Measurements from ENCODE around the gene OGG1. TPM values are rescaled to one million over a fixed set of nuclear protein-coding genes. Genes with fewer than 3 reads are reported as not detected.
A peak's percentile ranks its signal among the peaks of the same experiment; 100 is the strongest.

The OGG1 gene
- 32.2 and 35.0 TPM in 2 replicates for total RNA-seq (2014; rRNA removed; shearing (Covaris generic))

DNA sequence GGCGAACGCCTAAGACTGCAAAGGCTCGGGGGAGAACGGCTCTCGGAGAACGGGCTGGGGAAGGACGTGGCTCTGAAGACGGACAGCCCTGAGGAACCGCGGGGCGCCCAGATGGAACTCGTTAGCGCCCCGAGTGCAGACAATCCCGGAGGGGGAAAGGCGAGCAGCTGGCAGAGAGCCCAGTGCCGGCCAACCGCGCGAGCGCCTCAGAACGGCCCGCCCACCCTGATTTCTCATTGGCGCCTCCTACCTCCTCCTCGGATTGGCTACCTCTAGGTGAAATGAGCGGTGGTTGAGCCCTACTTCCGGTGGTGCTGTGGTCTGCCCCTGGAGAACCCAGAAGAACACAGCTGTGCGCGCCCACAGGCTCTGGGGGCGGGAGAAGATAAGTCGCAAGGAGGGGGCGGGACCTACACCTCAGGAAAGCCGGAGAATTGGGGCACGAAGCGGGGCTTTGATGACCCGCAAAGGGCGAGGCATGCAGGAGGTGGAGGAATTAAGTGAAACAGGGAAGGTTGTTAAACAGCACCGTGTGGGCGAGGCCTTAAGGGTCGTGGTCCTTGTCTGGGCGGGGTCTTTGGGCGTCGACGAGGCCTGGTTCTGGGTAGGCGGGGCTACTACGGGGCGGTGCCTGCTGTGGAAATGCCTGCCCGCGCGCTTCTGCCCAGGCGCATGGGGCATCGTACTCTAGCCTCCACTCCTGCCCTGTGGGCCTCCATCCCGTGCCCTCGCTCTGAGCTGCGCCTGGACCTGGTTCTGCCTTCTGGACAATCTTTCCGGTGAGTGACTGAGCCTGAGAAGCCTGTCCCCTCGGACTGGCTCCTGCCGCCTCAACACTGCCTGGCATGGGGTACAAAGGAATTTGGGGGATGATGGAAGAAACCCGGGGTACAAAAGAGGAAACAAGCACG is at the start of gene OGG1:
Gene OGG1, plus strand, starts transcription at position 308 of the 911 bp plus-strand sequence. Its CDS starts 335 bp downstream, at position 643.
- Histone ChIP-seq H3K9me3 (replicated peaks) (no peaks in the 10 kb centered on the region), H3K27ac (peak within 1 kb of the TSS; percentile 78), H3K4me1 (no peaks in the 10 kb centered on the region), H3K4me3 (peak within 1 kb of the TSS; percentile 66), H3K27me3 (no peaks in the 10 kb centered on the region), H3K36me3 (peaks cover 23% of the 10 kb centered on the region)
- DNase-seq: peak; percentile 98 to 99

DNA sequence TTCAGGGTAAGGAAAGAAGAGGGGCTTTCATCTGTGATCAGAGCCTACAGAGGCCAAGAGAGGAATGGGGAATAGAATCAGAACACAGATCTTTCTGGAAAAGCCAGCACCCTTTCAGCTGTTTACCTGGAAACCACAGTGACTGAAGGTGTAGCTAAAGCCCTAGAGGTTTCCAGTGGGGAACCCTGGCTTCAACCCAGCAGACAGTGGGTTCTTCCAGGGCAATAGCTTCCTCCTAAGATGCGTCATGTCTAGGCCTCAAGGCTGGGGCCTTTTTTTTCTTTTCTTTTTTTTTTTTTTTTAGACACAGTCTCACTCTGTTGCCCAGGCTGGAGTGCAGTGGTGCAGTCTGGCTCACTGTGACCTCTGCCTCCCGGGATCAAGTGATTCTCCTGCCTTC is 49.2 kb upstream of the OGG1 start:
- H3K36me3 ChIP-seq: no peaks in the 10 kb centered on the region
- DNase-seq: no peak
- no peak overlapping the region for H3K4me3 ChIP-seq
- no peaks in the 10 kb centered on the region for H3K27me3 ChIP-seq
- no peaks in the 10 kb centered on the region for H3K9me3 ChIP-seq (replicated peaks)
- H3K27ac ChIP-seq: no peak overlapping the region
- H3K4me1 ChIP-seq: peaks cover 4% of the 10 kb centered on the region

DNA sequence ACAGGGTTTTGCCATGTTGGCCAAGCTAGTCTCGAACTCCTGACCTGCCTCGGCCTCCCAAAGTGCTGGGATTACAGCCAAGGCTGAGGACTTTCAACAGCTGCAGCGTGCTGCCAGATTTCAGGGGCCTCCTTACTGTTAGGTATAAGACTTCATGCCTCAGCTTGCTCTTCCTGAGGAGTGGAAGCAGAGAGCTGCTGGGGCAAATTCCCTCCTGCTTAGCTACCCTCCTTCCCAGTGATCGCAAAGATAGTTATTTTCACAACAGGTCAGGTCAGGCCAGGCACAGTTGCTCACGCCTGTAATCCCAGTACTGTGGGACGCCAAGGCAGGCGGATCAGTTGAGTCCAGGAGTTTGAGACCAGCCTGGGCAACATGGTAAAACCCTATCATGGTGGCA is 48.7 kb upstream of the OGG1 start:
- Histone ChIP-seq H3K27me3 (no peaks in the 10 kb centered on the region), H3K36me3 (no peaks in the 10 kb centered on the region), H3K4me3 (no peak overlapping the region), H3K27ac (no peak overlapping the region), H3K9me3 (replicated peaks) (no peaks in the 10 kb centered on the region), H3K4me1 (no peaks in the 10 kb centered on the region)
- DNase-seq: peak in 1 of 2 experiments; percentile 16

DNA sequence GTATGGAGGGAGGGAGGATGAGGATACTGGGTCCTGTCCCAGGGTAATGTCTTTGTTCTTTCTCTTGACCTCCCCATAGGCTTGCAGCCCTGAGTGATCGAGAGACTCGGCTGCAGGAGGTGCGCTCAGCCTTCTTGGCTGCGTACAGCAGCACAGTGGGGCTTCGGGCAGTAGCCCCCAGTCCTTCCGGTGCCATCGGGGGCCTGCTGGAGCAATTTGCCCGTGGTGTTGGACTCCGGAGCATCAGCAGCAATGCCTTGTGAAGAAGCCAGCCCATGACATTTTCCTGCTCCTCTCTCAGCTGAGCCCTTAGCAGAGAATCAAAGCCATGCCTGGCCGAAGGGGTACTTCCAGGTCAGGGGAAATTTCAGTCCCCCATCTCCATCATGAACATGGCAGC is 48.0 kb upstream of the OGG1 start:
- Histone ChIP-seq H3K9me3 (replicated peaks) (no peaks in the 10 kb centered on the region), H3K27me3 (no peaks in the 10 kb centered on the region), H3K36me3 (no peaks in the 10 kb centered on the region), H3K27ac (no peak overlapping the region), H3K4me3 (no peak overlapping the region), H3K4me1 (no peaks in the 10 kb centered on the region)
- DNase-seq: no peak

DNA sequence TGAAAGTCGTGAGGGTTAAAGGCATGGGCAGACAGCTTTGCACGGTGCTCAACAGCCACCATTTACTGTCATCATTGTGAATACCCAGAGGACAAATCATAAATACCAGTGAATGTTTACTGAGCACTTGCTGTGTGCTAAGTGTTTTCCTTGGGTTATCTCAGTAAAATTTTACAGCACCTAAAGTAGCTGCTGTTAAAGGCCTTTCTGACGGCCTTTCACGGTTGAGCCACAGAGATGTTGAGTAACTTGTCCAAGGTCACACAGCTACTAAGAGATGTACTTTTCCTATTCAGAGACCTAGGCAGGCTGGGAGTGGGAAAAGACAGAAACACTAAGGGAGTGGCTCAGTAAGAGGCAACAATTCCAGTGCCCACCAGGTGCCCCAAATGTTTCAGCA is 46.5 kb upstream of the OGG1 start:
- Histone ChIP-seq H3K4me3 (no peak overlapping the region), H3K27ac (no peak overlapping the region), H3K4me1 (no peaks in the 10 kb centered on the region), H3K27me3 (no peaks in the 10 kb centered on the region), H3K9me3 (replicated peaks) (no peaks in the 10 kb centered on the region), H3K36me3 (no peaks in the 10 kb centered on the region)
- no peak for DNase-seq

DNA sequence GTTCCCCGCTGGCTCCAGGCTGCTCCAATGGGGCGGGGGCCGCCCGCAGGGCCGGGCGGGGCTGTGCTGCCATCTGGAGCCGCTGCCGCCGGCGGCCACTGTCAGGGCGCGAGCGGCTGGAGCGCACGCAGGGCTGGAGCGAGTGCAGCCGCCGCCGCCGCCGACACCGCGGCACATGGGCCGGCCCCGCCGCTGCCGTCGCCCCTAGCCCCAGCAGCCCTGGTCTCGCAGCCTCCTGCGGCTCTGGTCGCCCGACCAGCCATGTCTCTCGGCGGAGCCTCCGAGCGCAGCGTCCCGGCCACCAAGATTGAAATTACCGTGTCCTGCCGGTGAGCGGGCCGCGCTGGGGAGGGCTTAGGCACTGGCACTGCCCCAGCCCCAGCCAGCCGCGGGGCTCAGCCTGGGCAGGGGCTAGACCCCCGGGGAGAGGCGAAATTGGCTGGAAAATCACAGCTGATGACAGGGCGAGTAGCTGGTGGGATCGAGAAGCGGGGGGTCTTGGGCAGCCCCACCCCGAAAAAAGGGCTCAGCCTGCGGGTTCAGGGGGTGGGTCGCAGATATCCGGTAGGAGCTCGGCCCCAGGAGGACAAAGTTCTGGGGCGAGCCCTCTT is 45.9 kb upstream of the OGG1 start, which contains the start of gene CPNE9:
Gene CPNE9, plus strand, starts transcription at position 98 of the 611 bp plus-strand sequence. Its CDS starts 164 bp downstream, at position 262.
- Histone ChIP-seq H3K9me3 (replicated peaks) (no peaks in the 10 kb centered on the region), H3K27ac (no peak within 1 kb of the TSS), H3K4me1 (no peaks in the 10 kb centered on the region), H3K4me3 (no peak within 1 kb of the TSS), H3K27me3 (no peaks in the 10 kb centered on the region), H3K36me3 (no peaks in the 10 kb centered on the region)
- DNase-seq: no peak

DNA sequence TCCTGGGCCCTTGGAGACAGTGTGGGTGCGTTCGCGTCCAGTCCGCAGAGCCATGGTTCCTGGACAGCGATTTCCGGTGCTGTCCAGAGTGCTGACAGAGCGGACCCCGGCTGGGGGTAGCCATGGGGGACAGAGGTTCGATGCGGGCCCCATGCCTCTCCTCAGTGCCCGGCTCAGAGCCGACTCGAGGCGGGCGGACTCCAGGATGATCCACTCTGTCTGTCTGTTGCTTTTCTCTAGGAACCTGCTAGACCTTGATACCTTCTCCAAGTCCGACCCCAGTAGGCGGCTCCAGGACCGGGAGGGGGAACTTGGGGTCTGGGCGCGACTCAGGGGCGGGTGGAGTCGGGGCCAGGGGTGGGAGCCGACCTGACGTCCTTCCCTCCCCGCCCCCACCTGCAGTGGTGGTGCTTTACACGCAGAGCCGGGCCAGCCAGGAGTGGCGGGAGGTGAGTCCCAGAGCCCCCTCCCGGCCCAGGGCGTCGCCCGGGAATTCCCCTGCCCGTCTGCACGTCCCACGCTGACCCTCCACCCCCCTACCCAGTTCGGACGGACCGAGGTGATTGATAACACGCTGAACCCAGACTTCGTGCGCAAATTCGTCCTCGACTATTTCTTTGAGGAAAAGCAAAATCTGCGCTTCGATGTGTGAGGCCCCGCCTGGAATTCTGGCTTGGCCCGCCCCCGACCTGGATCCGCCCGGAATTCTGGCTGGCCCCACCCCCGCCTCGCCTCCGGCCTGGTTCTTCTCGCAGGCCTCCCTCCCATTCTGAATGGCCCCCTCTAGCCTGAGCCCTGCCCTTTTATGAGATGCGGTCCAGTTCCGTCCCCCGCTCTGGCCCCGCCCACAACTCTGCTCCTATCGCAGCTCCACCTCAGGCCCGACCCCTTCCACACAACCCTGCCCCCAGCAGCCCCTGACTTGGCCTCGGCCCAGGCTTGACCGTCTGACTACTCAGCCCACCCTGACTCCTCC is 45.1 kb upstream of the OGG1 start:
- H3K9me3 ChIP-seq (replicated peaks): no peaks in the 10 kb centered on the region
- H3K36me3 ChIP-seq: no peaks in the 10 kb centered on the region
- H3K4me1 ChIP-seq: no peaks in the 10 kb centered on the region
- H3K27me3 ChIP-seq: no peaks in the 10 kb centered on the region
- no peak overlapping the region for H3K4me3 ChIP-seq
- no peak overlapping the region for H3K27ac ChIP-seq
- no peak for DNase-seq

DNA sequence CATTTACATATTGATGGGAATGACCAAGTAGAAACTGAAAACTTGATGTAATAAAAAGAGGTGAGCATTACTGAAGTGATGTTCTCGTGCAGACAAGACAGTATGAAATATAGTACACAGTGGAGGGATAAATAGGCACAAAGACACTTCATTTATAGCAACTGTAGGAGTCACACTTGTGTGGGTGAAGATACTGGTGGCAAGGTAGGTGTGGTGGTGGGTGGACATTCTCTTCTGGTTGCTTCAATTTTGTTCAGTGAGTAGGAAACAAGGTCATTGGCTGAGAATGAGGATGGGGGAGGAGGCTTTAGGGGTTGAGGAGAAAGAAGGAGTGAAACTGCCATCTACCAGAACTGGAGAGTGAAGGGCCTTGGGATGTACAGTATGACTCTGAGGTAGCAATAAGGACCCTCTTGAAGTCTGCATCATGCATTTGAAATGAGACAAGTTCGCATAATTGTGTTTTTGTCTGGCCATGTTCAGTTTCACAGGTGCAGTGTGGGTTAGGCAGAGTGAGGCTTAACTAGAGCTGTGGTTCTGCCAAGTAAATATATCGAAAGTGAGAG is 39.5 kb upstream of the OGG1 start:
- Histone ChIP-seq H3K36me3 (no peaks in the 10 kb centered on the region), H3K4me1 (no peaks in the 10 kb centered on the region), H3K27ac (no peak overlapping the region), H3K4me3 (no peak overlapping the region), H3K9me3 (replicated peaks) (no peaks in the 10 kb centered on the region), H3K27me3 (peaks cover 4% of the 10 kb centered on the region)
- no peak for DNase-seq

DNA sequence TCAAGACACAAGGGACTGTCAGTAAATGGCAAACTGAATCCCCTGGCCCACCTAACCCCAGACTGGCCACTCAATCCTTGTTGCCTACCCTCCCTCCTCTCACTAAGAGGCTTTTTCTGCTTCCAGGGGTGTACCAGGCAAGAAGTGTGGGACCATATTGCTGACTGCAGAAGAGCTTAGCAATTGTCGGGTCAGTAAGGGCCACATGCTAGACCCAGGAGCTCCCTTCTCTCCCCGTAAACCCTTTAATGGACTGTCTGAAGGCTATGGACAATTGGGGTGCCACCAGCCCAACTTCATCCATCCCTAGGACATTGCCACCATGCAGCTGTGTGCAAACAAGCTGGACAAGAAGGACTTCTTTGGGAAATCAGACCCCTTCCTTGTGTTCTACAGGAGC is 37.3 kb upstream of the OGG1 start:
- no peak overlapping the region for H3K27ac ChIP-seq
- peaks cover 4% of the 10 kb centered on the region for H3K27me3 ChIP-seq
- H3K4me1 ChIP-seq: no peaks in the 10 kb centered on the region
- H3K9me3 ChIP-seq (replicated peaks): no peaks in the 10 kb centered on the region
- no peak for DNase-seq
- no peaks in the 10 kb centered on the region for H3K36me3 ChIP-seq
- no peak overlapping the region for H3K4me3 ChIP-seq

DNA sequence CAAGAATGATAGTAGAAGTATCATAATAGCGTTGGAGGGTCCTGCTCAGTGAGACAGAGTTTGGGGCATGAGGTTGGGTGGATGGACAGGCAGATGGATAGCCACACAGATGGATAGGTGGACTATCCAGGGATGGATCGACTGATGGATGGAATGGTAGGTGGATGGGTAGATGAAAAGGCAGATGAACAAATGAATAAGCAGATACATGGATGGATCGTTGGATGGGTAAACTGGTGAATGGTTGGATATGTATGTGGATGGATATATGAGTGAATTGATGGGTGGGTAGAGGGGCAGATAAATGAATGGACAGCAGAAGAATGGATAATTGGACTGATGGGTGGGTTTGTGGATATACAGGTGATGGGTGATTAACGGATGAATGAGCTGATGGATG is 36.6 kb upstream of the OGG1 start:
- Histone ChIP-seq H3K9me3 (replicated peaks) (no peaks in the 10 kb centered on the region), H3K4me3 (no peak overlapping the region), H3K27me3 (peaks cover 4% of the 10 kb centered on the region), H3K4me1 (no peaks in the 10 kb centered on the region), H3K36me3 (no peaks in the 10 kb centered on the region), H3K27ac (no peak overlapping the region)
- no peak for DNase-seq

DNA sequence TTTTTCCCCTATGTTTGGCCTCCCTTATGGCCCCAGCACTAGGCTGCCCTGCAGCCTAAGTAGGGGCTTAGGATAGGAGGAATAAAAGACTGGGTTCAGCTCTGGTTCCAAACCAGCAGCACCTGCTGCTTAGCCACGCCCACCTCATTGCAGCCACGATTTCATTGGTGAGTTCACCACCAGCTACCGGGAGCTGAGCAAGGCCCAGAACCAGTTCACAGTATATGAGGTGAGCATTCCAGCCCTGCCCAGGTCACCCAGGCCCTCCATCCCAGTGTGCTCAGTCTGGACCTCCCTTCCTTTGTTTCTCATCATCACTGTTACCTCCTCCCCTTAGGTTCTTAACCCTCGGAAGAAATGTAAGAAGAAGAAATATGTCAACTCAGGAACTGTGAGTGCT is 34.6 kb upstream of the OGG1 start:
- H3K4me1 ChIP-seq: no peaks in the 10 kb centered on the region
- no peak overlapping the region for H3K27ac ChIP-seq
- DNase-seq: peak in 1 of 2 experiments; percentile 24
- H3K36me3 ChIP-seq: no peaks in the 10 kb centered on the region
- peaks cover 4% of the 10 kb centered on the region for H3K27me3 ChIP-seq
- H3K4me3 ChIP-seq: no peak overlapping the region
- no peaks in the 10 kb centered on the region for H3K9me3 ChIP-seq (replicated peaks)

DNA sequence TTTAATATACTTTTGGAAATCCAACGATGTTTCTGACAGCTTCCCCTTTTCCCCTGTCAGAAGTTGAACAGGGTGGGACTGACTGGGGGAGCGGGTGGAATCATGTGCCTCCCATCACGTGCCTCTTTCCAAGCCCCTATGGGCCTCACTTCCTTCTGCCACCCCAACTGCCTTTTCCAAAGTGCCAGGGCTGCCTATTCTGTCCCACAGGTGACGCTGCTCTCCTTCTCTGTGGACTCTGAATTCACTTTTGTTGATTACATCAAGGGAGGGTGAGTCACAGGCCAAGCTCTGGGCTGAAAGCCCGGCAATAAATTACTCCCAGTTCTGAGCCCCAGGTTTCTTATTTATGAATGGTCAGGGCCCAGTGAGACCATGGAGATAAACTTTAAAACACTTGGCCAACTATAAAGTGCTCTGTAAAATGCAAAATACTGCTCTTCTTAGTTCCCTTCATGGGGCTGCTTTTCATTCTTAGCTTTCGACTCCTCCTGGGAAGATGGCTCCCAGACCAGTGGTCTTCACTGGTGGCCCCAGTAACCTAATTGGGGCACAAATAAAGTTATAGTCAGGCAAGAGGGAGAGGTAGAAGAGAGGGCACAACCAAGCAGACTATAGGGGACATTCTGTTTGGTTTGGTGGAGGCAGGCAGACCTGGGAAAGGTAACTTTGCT is 33.9 kb upstream of the OGG1 start:
- Histone ChIP-seq H3K36me3 (no peaks in the 10 kb centered on the region), H3K27ac (no peak overlapping the region), H3K4me3 (no peak overlapping the region), H3K4me1 (no peaks in the 10 kb centered on the region), H3K27me3 (peaks cover 4% of the 10 kb centered on the region), H3K9me3 (replicated peaks) (no peaks in the 10 kb centered on the region)
- peak; percentile 58 to 64 for DNase-seq

DNA sequence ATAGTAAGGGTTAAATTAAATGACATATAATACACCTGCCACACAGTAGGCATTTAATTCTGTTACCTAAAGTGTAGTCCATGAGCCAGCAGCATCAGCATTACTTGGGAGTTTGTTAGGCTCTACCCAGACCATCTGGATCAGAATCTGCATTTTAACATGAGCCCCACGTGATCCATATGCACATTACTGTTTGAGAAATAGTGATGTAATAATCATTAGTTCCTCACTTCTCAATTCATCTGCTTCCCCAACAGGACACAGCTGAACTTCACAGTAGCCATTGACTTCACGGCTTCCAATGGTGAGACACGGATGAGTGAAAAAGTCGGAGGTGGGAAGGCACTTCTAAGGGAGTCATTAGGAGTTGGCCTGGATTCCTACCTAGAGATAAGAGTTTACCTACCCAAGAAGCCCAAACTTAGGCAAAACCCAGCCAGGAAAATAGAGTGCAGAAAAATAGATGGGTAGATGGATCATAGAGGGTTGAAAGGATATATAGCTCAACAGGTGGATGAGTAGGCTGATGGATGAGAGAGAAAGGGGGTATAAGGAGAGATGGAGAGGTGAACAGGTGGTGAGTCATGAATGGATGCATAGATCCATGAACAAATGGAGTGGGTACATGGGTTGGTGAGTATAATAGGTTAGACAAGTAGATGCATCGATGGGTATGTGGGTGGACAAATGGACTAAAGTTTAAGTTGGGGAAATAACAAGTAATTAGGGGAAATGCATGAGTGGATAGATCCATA is 32.8 kb upstream of the OGG1 start:
- Histone ChIP-seq H3K4me1 (no peaks in the 10 kb centered on the region), H3K36me3 (no peaks in the 10 kb centered on the region), H3K4me3 (no peak overlapping the region), H3K27ac (no peak overlapping the region), H3K9me3 (replicated peaks) (no peaks in the 10 kb centered on the region), H3K27me3 (peaks cover 4% of the 10 kb centered on the region)
- no peak for DNase-seq
